OCI-LY1 (cell line): ENCODE data around the gene RBP5.

Experiments
- H2AFZ ChIP-seq: fragments of 200-600 bp; sonication (generic), shearing (Covaris generic); 2 replicates; pipeline ENCODE4 v1.6.0; 2014; ENCODE audit warnings: antibody characterized with exemption, mild to moderate bottlenecking, low read length
- H3F3A ChIP-seq: fragments of 200-600 bp; sonication (generic), shearing (Covaris generic); 2 replicates; pipeline ENCODE4 v1.6.0; 2014; ENCODE audit warnings: mild to moderate bottlenecking, antibody characterized with exemption, low read length, moderate library complexity; ENCODE audit not compliant: insufficient read depth
- H3K27ac ChIP-seq: fragments of 200-600 bp; sonication (generic); 2 replicates; pipeline ENCODE4 v1.5.1; 2014; ENCODE audit warnings: low read length, mixed run types, mild to moderate bottlenecking, low read depth; ENCODE audit not compliant: poor library complexity, severe bottlenecking
- H3K27me3 ChIP-seq: fragments of 200-600 bp; sonication (generic); 2 replicates; pipeline ENCODE4 v1.6.0; 2014; ENCODE audit warnings: antibody characterized with exemption, mild to moderate bottlenecking, low read length, moderate library complexity; ENCODE audit not compliant: insufficient read depth
- H3K36me3 ChIP-seq: fragments of 200-600 bp; sonication (generic); 2 replicates; pipeline ENCODE4 v1.6.1; 2014; ENCODE audit warnings: mild to moderate bottlenecking, antibody characterized with exemption, low read length, moderate library complexity, mixed read lengths; ENCODE audit not compliant: insufficient read depth
- H3K4me1 ChIP-seq: fragments of 200-600 bp; sonication (generic); 2 replicates; pipeline ENCODE4 v1.5.1; 2014; ENCODE audit warnings: mild to moderate bottlenecking, low read length, moderate library complexity; ENCODE audit not compliant: insufficient read depth, severe bottlenecking
- H3K4me2 ChIP-seq: fragments of 200-600 bp; sonication (generic), shearing (Covaris generic); 2 replicates; pipeline ENCODE4 v1.6.1; 2014; ENCODE audit warnings: low read length
- H3K4me3 ChIP-seq: fragments of 200-600 bp; sonication (generic); 2 replicates; pipeline ENCODE4 v1.5.1; 2014; ENCODE audit warnings: low read length, low read depth, mild to moderate bottlenecking, mixed read lengths; ENCODE audit not compliant: poor library complexity, severe bottlenecking
- H3K79me2 ChIP-seq: fragments of 200-600 bp; shearing (Covaris generic); 2 replicates; pipeline ENCODE4 v1.6.1; 2016; ENCODE audit warnings: mixed run types, low read length, mixed read lengths; ENCODE audit not compliant: insufficient read depth
- H3K9ac ChIP-seq: fragments of 200-600 bp; sonication (generic), shearing (Covaris generic); 2 replicates; pipeline ENCODE4 v1.6.1; 2014; ENCODE audit warnings: mild to moderate bottlenecking, low read length, mixed read lengths
- H3K9me2 ChIP-seq: fragments of 200-600 bp; sonication (generic), shearing (Covaris generic); 2 replicates; pipeline ENCODE4 v1.6.1; 2014; ENCODE audit warnings: low read depth, mild to moderate bottlenecking, low read length, mixed read lengths
- H3K9me3 ChIP-seq: fragments of 200-600 bp; shearing (Covaris generic); 2 replicates; pipeline ENCODE4 v1.6.1; 2014; ENCODE audit warnings: low read length, mixed read lengths
- H4K20me1 ChIP-seq: fragments of 200-600 bp; sonication (generic), shearing (Covaris generic); 2 replicates; pipeline ENCODE4 v1.6.0; 2016; ENCODE audit warnings: mild to moderate bottlenecking, low read length; ENCODE audit not compliant: insufficient read depth
- EZH2 ChIP-seq: fragments of 200-600 bp; sonication (generic), shearing (Covaris generic); IDR thresholded peaks from 2 replicates; pipeline ENCODE4 v1.8.0; 2017; ENCODE audit warnings: borderline replicate concordance, mixed run types, mild to moderate bottlenecking, antibody characterized with exemption, low read length, moderate library complexity, mixed read lengths
- TF ChIP-seq, protein P1 (sequence below): fragments of 200-600 bp; sonication (generic), shearing (Covaris generic); IDR thresholded peaks from 2 replicates; pipeline ENCODE4 v1.5.1; 2017; ENCODE audit warnings: mild to moderate bottlenecking, antibody characterized with exemption, low read length, moderate library complexity, mixed read lengths

Gene RBP5

DNA sequence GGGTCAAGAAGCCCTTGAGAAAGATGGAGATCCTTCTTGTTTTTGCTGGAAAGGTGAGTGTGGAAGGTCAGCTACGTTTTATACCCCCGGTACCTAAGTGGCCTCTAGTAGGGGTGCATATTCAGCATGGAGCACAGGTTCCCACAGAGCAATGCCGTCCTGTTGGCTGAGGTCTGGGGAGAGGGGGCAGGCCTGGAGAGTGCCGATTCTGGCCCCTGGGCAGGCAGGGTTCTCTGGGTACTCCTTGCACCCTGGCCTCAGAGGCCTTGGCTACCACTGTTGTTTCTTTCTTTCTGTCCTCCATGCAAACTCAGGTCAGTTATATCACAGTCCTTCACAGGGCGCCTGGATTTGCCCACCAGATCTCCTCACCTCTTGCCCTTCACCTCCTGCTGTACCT is 8.5 kb downstream of the RBP5 start:
- Histone ChIP-seq H3K4me3 (no peak overlapping the region), H3K27me3 (no peaks in the 10 kb centered on the region), H3K4me1 (no peaks in the 10 kb centered on the region), H3K27ac (no peak overlapping the region), H2AFZ (no peak overlapping the region), H3K79me2 (no peaks in the 10 kb centered on the region), H3K36me3 (no peaks in the 10 kb centered on the region), H3K9me3 (no peaks in the 10 kb centered on the region), H3K9me2 (no peaks in the 10 kb centered on the region), H3F3A (no peaks in the 10 kb centered on the region), H4K20me1 (no peaks in the 10 kb centered on the region), H3K9ac (no peak overlapping the region), H3K4me2 (no peak overlapping the region)
- no peak for TF ChIP-seq EZH2
- TF ChIP-seq, protein P1, sequence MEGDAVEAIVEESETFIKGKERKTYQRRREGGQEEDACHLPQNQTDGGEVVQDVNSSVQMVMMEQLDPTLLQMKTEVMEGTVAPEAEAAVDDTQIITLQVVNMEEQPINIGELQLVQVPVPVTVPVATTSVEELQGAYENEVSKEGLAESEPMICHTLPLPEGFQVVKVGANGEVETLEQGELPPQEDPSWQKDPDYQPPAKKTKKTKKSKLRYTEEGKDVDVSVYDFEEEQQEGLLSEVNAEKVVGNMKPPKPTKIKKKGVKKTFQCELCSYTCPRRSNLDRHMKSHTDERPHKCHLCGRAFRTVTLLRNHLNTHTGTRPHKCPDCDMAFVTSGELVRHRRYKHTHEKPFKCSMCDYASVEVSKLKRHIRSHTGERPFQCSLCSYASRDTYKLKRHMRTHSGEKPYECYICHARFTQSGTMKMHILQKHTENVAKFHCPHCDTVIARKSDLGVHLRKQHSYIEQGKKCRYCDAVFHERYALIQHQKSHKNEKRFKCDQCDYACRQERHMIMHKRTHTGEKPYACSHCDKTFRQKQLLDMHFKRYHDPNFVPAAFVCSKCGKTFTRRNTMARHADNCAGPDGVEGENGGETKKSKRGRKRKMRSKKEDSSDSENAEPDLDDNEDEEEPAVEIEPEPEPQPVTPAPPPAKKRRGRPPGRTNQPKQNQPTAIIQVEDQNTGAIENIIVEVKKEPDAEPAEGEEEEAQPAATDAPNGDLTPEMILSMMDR: no peak

DNA sequence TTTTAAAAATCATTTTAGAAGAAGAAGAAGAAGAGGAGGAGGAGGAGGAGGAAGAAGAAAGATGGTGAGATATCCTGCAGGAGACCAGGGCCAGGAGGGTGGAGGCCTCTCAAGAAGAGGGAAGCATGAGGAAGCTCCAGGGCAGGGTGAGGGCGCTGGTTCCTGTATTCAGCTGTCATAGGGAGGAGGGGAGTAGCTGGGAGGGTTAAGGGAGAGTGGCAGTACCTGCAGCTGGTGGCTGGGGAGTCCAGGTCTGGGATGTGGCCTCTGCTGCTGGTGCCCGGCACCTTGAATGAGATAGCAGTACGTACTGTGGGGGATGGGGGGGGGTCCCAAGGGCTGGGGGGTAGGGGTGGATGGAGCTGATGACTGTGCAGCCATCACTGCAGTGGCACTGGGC is 9.8 kb downstream of the RBP5 start:
- H3K4me2 ChIP-seq: no peak overlapping the region
- no peak overlapping the region for H2AFZ ChIP-seq
- H3K79me2 ChIP-seq: no peaks in the 10 kb centered on the region
- no peaks in the 10 kb centered on the region for H4K20me1 ChIP-seq
- no peaks in the 10 kb centered on the region for H3K9me3 ChIP-seq
- H3K27ac ChIP-seq: no peak overlapping the region
- no peaks in the 10 kb centered on the region for H3K4me1 ChIP-seq
- H3K9me2 ChIP-seq: no peaks in the 10 kb centered on the region
- TF ChIP-seq, protein P1: no peak
- no peak for TF ChIP-seq EZH2
- no peaks in the 10 kb centered on the region for H3F3A ChIP-seq
- H3K4me3 ChIP-seq: no peak overlapping the region
- H3K36me3 ChIP-seq: no peaks in the 10 kb centered on the region
- no peak overlapping the region for H3K9ac ChIP-seq
- no peaks in the 10 kb centered on the region for H3K27me3 ChIP-seq

DNA sequence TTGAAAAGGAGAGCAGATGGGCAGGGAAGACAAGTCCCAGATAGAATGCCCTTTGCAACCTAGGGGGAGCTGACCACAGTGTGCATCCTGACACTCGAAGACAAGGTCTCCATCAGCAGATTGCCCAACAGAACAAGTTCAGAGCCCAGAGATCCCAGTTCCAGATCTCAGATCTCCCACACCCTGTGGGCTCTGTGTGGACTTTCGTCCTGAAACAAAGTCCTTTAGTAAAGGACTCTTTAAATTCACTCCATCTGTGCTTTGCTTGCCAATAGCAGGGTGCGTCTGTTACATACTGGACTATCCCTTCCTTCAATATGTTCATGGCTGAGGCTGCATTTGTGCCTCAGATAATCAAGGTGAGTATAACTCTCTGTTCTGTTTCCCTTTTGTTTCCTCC is 11.0 kb downstream of the RBP5 start:
- Histone ChIP-seq H3K9me3 (no peaks in the 10 kb centered on the region), H2AFZ (no peak overlapping the region), H3K79me2 (no peaks in the 10 kb centered on the region), H3K4me3 (no peak overlapping the region), H3K4me2 (no peak overlapping the region), H3K36me3 (no peaks in the 10 kb centered on the region), H3F3A (no peaks in the 10 kb centered on the region), H3K27ac (no peak overlapping the region), H4K20me1 (no peaks in the 10 kb centered on the region), H3K4me1 (no peaks in the 10 kb centered on the region), H3K9ac (no peak overlapping the region), H3K9me2 (no peaks in the 10 kb centered on the region), H3K27me3 (no peaks in the 10 kb centered on the region)
- no peak for TF ChIP-seq EZH2
- TF ChIP-seq, protein P1: no peak
